Endothelial cell of umbilical vein (primary cell): Measurements from ENCODE around the gene PHACTR1. TPM values are rescaled to one million over a fixed set of nuclear protein-coding genes. Genes with fewer than 3 reads are reported as not detected.

Experiments used
- BruUV-seq: library from RNA; stranded (reverse); fragments of 400-500 nt; replicated peaks from 2 replicates; lab custom pipeline; 2021; lab: Mats Ljungman, UMichigan
- CTCF ChIA-PET: fragments of 300-600, 350-600 bp; sonication (Branson Sonifier 250); formaldehyde crosslinking; loops from one replicate; lab custom pipeline; 2021; ENCODE audit warnings: antibody characterized with exemption, inconsistent platforms; lab: Charles Lee
- POLR2A ChIA-PET: fragments of 300-600, 350-600 bp; sonication (Branson Sonifier 250); formaldehyde crosslinking; loops from one replicate; lab custom pipeline; 2021; ENCODE audit warnings: antibody characterized with exemption, inconsistent platforms; lab: Charles Lee
- DNase-seq: peaks from one replicate; pipeline ENCODE4 v3.0.0-alpha.2; 2011; ENCODE audit warnings: low read depth, low spot score
- FAIRE-seq: peaks from 2 replicates; lab custom pipeline; 2011; peaks lifted over from hg19 to GRCh38; lab: Jason Lieb, UNC
- H2AFZ ChIP-seq: 2 replicates; pipeline ENCODE4 v1.6.0; 2012; ENCODE audit warnings: low read depth, low read length, control low read depth, inconsistent platforms
- H3K27ac ChIP-seq: 2 replicates; pipeline ENCODE4 v1.5.1; 2011; ENCODE audit warnings: low read depth, mild to moderate bottlenecking, control low read depth, low read length, moderate library complexity; ENCODE audit not compliant: insufficient read depth
- H3K27me3 ChIP-seq, 2 experiments: 2 replicates each; pipeline versions ENCODE4 v1.6.0 to v1.6.1; 2011; ENCODE audit warnings: low read length in 2 of 2, mixed read lengths in 1 of 2; ENCODE audit not compliant: control insufficient read depth in 2 of 2, insufficient read depth in 2 of 2
- H3K36me3 ChIP-seq, 2 experiments: 2 replicates in 1 of 2; 3 replicates in 1 of 2; pipeline ENCODE4 v1.5.1; 2011; ENCODE audit warnings: low read length in 2 of 2, mild to moderate bottlenecking in 1 of 2, moderate library complexity in 1 of 2; ENCODE audit not compliant: control insufficient read depth in 2 of 2, insufficient read depth in 2 of 2; ENCODE audit errors: extremely low read depth in 1 of 2
- H3K4me1 ChIP-seq: 3 replicates; pipeline ENCODE4 v1.5.1; 2011; ENCODE audit warnings: mild to moderate bottlenecking, low read length; ENCODE audit not compliant: control insufficient read depth, insufficient read depth; ENCODE audit errors: extremely low read depth
- H3K4me2 ChIP-seq: 2 replicates; pipeline ENCODE4 v1.6.1; 2011; ENCODE audit warnings: low read length, control low read depth, mixed read lengths; ENCODE audit not compliant: insufficient read depth
- H3K4me3 ChIP-seq, 3 experiments: fragments of 200-600 bp in 1 of 3; sonication (generic), shearing (Covaris generic) in 1 of 3; replicated peaks in 1 of 3; 2 replicates each; pipeline ENCODE4 v1.5.1; 2011 to 2016; ENCODE audit warnings: control low read depth in 3 of 3, low read length in 3 of 3, mild to moderate bottlenecking in 2 of 3, inconsistent platforms in 1 of 3, low read depth in 1 of 3, moderate library complexity in 1 of 3; ENCODE audit not compliant: insufficient read depth in 1 of 3
- H3K79me2 ChIP-seq: 2 replicates; pipeline ENCODE4 v1.6.0; 2012; ENCODE audit warnings: low read length, inconsistent platforms; ENCODE audit not compliant: control insufficient read depth, insufficient read depth
- H3K9ac ChIP-seq: replicated peaks from 2 replicates; pipeline ENCODE3; 2011; ENCODE audit warnings: low read length, control low read depth; ENCODE audit not compliant: insufficient read depth; ENCODE audit errors: extremely low read depth
- H3K9me1 ChIP-seq: replicated peaks from 3 replicates; pipeline ENCODE4 v1.6.0; 2011; ENCODE audit warnings: mild to moderate bottlenecking, low read length; ENCODE audit not compliant: control insufficient read depth, insufficient read depth; ENCODE audit errors: extremely low read depth
- H3K9me3 ChIP-seq: replicated peaks from 2 replicates; pipeline ENCODE4 v1.5.1; 2012; ENCODE audit warnings: low read length, inconsistent platforms; ENCODE audit not compliant: control insufficient read depth, insufficient read depth
- H4K20me1 ChIP-seq: replicated peaks from 2 replicates; pipeline ENCODE3; 2011; ENCODE audit warnings: mild to moderate bottlenecking, low read length; ENCODE audit not compliant: control insufficient read depth, insufficient read depth; ENCODE audit errors: extremely low read depth
- EZH2 ChIP-seq: IDR thresholded peaks from 2 replicates; pipeline ENCODE4 v1.6.1; 2012; ENCODE audit warnings: borderline replicate concordance, low read depth, mild to moderate bottlenecking, moderate library complexity, low read length, inconsistent platforms; ENCODE audit not compliant: severe bottlenecking
- FOS ChIP-seq: IDR thresholded peaks from 2 replicates; pipeline ENCODE4 v1.6.1; 2011; ENCODE audit warnings: mild to moderate bottlenecking, low read length, moderate library complexity, borderline replicate concordance; ENCODE audit not compliant: insufficient read depth
- GATA2 ChIP-seq: IDR thresholded peaks from 2 replicates; pipeline ENCODE4 v1.7.0; 2011; ENCODE audit warnings: low read depth, mild to moderate bottlenecking, moderate library complexity, mixed read lengths, low read length; ENCODE audit not compliant: insufficient read length, insufficient read depth
- JUN ChIP-seq: IDR thresholded peaks from 2 replicates; pipeline ENCODE4 v1.6.1; 2011; ENCODE audit warnings: borderline replicate concordance, low read depth; ENCODE audit not compliant: insufficient read length, insufficient read depth
- MYC ChIP-seq: IDR thresholded peaks from one replicate; pipeline ENCODE4 v1.6.1; 2011; ENCODE audit warnings: mild to moderate bottlenecking, low read depth, low read length
- POLR2A ChIP-seq: IDR thresholded peaks from 2 replicates; pipeline ENCODE4 v1.6.1; 2012; ENCODE audit warnings: low read depth, mild to moderate bottlenecking, control low read depth, low read length
- POLR2AphosphoS5 ChIP-seq: IDR thresholded peaks from 2 replicates; pipeline ENCODE4 v1.6.1; 2012; ENCODE audit warnings: low read depth, mild to moderate bottlenecking, control low read depth, low read length, moderate library complexity; ENCODE audit not compliant: insufficient read depth
- dilution Hi-C: fragments of 300-500 bp; cut with MboI; formaldehyde crosslinking; loops from one replicate; pipeline ENCODE4 v1.15.0; 2019; ENCODE audit warnings: low sequenced_read_pairs; ENCODE audit not compliant: extremely low pct_ligation_motif_present
- intact Hi-C: fragments of 100-400 bp; cut with micrococcal nuclease; formaldehyde crosslinking; loops from one replicate; pipeline ENCODE4 v1.10.0; 2022
- polyA plus RNA-seq, 4 experiments: library from polyadenylated mRNA; depleted of rRNA in 3 of 4; stranded (reverse) in 3 of 4; unstranded in 1 of 4; fragments of >200 nt; gene quantifications; 2 replicates each; pipeline versions ENCODE4 v1.2.1 to v1.2.3, GENCODE V29; 2011 to 2012; ENCODE audit warnings: missing spikeins in 1 of 4
- total RNA-seq: library from RNA; stranded (reverse); gene quantifications from 2 replicates; pipeline ENCODE4 v1.2.3, GENCODE V29; 2021
- TF ChIP-seq, protein P1 (sequence below): IDR thresholded peaks from 2 replicates; pipeline ENCODE4 v1.6.1; 2011; ENCODE audit not compliant: insufficient read depth, insufficient read length
- TF ChIP-seq, protein P2 (sequence below), 2 donors: IDR thresholded peaks; 1 replicate in 1 of 2; 2 replicates in 1 of 2; pipeline ENCODE4 v1.5.1; 2011; ENCODE audit warnings: low read length in 2 of 2, mild to moderate bottlenecking in 2 of 2, moderate library complexity in 2 of 2, control low read depth in 1 of 2, inconsistent platforms in 1 of 2, low read depth in 1 of 2; ENCODE audit not compliant: insufficient read depth in 1 of 2; ENCODE audit errors: extremely low read depth in 1 of 2

The PHACTR1 gene
- total and polyA plus RNA-seq, 2 donors (not counting 3 experiments of a cell fraction or from before 2014, with no cell fraction given): 2.4 to 23.2 TPM

DNA sequence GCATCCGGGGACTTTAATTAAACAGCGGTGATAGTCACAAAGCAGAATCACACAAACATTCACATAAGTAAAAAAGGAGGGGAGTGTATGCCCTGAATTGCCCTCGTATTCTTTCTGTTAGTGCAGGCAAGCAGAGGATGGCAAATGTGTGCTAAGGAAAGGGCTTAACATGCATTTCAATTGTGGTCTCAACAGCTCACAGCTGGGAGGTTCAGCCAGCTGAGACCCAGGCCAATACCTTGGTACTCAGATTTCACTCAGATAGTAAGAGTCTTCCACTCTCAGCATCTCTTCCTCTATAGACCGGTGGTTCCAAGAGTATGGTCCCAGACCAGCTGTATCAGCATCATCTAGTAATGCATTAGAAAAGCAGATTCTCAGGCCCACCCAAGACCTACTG, 215.1 kb downstream of the PHACTR1 start:
- Histone ChIP-seq H3K36me3 (no peaks in the 10 kb centered on the region), H2AFZ (no peak overlapping the region), H3K27me3 (peaks cover 2 to 4% of the 10 kb centered on the region in 2 experiments), H3K4me2 (no peak overlapping the region), H3K9ac (no peak overlapping the region), H3K4me3 (no peak overlapping the region), H3K9me3 (no peaks in the 10 kb centered on the region), H3K9me1 (no peaks in the 10 kb centered on the region), H4K20me1 (no peaks in the 10 kb centered on the region), H3K4me1 (no peaks in the 10 kb centered on the region), H3K27ac (no peak overlapping the region), H3K79me2 (no peaks in the 10 kb centered on the region)
- CTCF ChIA-PET: no interaction called here
- no TSS peak for BruUV-seq
- DNase-seq (no peak), FAIRE-seq (no peak)
- POLR2A ChIA-PET: no interaction called here
- dilution Hi-C loops: no loop called here
- TF ChIP-seq, protein P1, sequence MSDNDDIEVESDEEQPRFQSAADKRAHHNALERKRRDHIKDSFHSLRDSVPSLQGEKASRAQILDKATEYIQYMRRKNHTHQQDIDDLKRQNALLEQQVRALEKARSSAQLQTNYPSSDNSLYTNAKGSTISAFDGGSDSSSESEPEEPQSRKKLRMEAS: no peak
- TF ChIP-seq POLR2A (no peak), EZH2 (no peak), FOS (no peak), GATA2 (no peak), MYC (no peak), JUN (no peak), POLR2AphosphoS5 (no peak)
- TF ChIP-seq, protein P2, sequence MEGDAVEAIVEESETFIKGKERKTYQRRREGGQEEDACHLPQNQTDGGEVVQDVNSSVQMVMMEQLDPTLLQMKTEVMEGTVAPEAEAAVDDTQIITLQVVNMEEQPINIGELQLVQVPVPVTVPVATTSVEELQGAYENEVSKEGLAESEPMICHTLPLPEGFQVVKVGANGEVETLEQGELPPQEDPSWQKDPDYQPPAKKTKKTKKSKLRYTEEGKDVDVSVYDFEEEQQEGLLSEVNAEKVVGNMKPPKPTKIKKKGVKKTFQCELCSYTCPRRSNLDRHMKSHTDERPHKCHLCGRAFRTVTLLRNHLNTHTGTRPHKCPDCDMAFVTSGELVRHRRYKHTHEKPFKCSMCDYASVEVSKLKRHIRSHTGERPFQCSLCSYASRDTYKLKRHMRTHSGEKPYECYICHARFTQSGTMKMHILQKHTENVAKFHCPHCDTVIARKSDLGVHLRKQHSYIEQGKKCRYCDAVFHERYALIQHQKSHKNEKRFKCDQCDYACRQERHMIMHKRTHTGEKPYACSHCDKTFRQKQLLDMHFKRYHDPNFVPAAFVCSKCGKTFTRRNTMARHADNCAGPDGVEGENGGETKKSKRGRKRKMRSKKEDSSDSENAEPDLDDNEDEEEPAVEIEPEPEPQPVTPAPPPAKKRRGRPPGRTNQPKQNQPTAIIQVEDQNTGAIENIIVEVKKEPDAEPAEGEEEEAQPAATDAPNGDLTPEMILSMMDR (IDR thresholded peaks at IDR 0.05; ENCODE audit: extremely low read depth in 1 of 2, insufficient read depth in 1 of 2, low read depth in 1 of 2, low read length in 2 of 2): no peak
- intact Hi-C loops: no loop called here
